IPS-11a (cell line): ENCODE results near the gene CDX1.
"Not testable (repeated sequence)": the region's sequence is repeated elsewhere in the genome, so short reads cannot be mapped to it uniquely, and the experiment has no call there.

Source experiments
- H3K4me3 ChIP-seq: one replicate; pipeline ENCODE4 v1.5.1; 2013; ENCODE audit warnings: low read depth, low read length, control low read depth

The CDX1 gene

GRCh38 chr5:150224483-150225027 lies 58.0 kb downstream of the CDX1 start:
- no peak overlapping the region for H3K4me3 ChIP-seq

DNA sequence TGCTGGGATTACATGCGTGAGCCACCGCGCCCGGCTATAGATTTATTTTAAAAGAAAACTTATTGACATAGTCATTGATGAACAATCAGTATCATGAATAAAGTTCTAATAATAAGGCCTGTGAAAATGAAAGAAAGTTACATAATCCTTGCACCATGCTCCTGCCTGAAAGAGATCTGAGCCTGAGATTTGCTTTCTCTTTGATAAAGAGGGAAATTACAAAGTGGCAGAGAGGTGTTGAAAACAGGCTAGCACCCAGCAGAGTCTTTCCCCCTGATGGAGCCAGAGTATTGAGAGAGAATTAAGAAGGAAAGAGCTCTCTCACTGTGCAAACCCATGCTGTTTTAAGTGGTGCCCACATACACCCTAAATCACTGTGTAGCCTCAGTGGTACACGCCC lies 60.5 kb downstream of the CDX1 start:
- no peak overlapping the region for H3K4me3 ChIP-seq

DNA sequence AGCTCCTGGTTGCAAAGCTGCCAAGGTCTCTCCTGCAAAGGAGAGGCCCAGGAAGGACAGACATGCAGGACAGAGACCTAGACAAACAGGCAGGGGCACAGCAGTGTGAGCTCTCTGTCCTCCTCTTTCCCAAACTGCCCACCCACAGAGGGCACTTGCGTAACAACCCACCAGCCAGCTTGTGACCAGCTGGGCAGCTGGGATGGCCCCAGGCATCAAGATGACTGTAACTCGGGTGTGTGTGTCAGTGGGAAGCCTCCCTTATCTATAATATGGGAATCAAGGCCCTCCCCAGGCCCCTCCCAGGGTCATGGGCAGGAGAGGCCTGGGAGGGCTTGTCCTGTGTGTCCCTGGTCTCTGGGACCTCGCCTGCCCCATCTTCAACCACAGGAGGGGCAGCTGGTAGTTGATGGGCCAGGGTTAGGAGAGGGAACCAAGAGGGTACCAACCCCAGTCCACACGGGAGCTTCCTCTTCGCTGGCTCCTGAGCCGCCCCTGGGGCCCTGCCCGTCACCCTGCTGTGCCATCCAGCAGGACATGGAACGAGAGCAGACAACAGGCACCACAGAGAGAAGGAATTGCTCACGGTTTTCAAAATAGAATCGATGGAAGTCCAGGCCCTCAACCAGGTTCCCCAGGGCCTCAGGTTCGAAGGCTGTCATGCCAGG lies 61.2 kb downstream of the CDX1 start:
- no peak overlapping the region for H3K4me3 ChIP-seq

GRCh38 chr5:150229571-150229970 lies 63.0 kb downstream of the CDX1 start:
- H3K4me3 ChIP-seq = no peak overlapping the region

- H3K4me3 ChIP-seq = no peak overlapping the region
Observed at GRCh38 chr5:150230842-150231241, 64.3 kb downstream of the CDX1 start.

GRCh38 chr5:150233706-150234105 lies 67.1 kb downstream of the CDX1 start:
- H3K4me3 ChIP-seq = not testable (repeated sequence)
